ENCODE data around the gene ABHD5.

DNA sequence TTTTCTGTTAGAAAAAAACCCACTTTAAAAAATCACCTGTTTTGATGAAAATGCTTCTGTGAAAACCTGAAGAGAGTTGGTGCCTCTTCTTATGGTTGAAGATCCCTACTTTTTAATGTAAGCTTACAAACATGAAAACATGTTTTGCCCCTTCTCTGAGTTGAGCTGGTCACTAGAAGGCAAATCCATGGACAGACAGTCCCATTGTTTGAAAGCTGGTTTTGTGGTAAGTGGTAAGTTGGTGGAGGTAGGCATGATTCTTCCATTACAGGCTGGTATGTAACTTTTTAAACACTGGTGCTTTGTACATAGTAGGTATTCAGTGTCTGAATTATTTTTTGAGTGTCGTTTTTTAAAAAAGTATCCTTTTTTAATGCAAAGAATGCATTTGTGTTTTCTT lies 6.1 kb downstream of the ABHD5 start:
- TF ChIP-seq, protein P1, sequence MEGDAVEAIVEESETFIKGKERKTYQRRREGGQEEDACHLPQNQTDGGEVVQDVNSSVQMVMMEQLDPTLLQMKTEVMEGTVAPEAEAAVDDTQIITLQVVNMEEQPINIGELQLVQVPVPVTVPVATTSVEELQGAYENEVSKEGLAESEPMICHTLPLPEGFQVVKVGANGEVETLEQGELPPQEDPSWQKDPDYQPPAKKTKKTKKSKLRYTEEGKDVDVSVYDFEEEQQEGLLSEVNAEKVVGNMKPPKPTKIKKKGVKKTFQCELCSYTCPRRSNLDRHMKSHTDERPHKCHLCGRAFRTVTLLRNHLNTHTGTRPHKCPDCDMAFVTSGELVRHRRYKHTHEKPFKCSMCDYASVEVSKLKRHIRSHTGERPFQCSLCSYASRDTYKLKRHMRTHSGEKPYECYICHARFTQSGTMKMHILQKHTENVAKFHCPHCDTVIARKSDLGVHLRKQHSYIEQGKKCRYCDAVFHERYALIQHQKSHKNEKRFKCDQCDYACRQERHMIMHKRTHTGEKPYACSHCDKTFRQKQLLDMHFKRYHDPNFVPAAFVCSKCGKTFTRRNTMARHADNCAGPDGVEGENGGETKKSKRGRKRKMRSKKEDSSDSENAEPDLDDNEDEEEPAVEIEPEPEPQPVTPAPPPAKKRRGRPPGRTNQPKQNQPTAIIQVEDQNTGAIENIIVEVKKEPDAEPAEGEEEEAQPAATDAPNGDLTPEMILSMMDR (IDR thresholded peaks at IDR 0.05 in 2 of 3, conservative IDR thresholded peaks at IDR 0.05 in 1 of 3; ENCODE audit: control insufficient read depth in 2 of 3, extremely low read depth in 1 of 3, insufficient read depth in 1 of 3, low read depth in 3 of 3, low read length in 3 of 3), result no peak
- no peak for TF ChIP-seq NFYB (IDR thresholded peaks at IDR 0.05; ENCODE audit: insufficient read depth, low read depth, low read length)
- TF ChIP-seq TAF1 (IDR thresholded peaks at IDR 0.05; ENCODE audit: borderline replicate concordance, low read depth, low read length), result no peak
- no peak for TF ChIP-seq NBN (IDR thresholded peaks at IDR 0.05)
- TF ChIP-seq CHD2 (IDR thresholded peaks at IDR 0.05; ENCODE audit: borderline replicate concordance, low read depth, low read length), result no peak
- TF ChIP-seq POLR2AphosphoS5 (IDR thresholded peaks at IDR 0.05; ENCODE audit: low read length), result no peak
- no peak for TF ChIP-seq SMC3 (IDR thresholded peaks at IDR 0.05; ENCODE audit: borderline replicate concordance, low read length)
- TF ChIP-seq SIX5 (IDR thresholded peaks at IDR 0.05; ENCODE audit: low read depth, low read length, severe bottlenecking), result no peak
- TF ChIP-seq RBBP5 (conservative IDR thresholded peaks at IDR 0.05), result no peak
- no peak for TF ChIP-seq DPF2 (IDR thresholded peaks at IDR 0.05)
- no peak for TF ChIP-seq CHD4 (IDR thresholded peaks at IDR 0.05)

All from GM12878 (cell line).